IMR-90 (cell line): Measurements from ENCODE around the gene SLC18A2. TPM values are rescaled to one million over a fixed set of nuclear protein-coding genes. Genes with fewer than 3 reads are reported as not detected.

ENCODE experiments used
- ATAC-seq: fragments of 200-7000 bp; cut with Tn5 transposase; 2 replicates; pipeline ENCODE4 v1.9.1; 2020; ENCODE audit warnings: low read depth, mild to moderate bottlenecking, moderate library complexity
- BruUV-seq: library from RNA; stranded (reverse); fragments of 400-500 nt; replicated peaks from 2 replicates; lab custom pipeline; 2021; lab: Mats Ljungman, UMichigan
- CTCF ChIA-PET: fragments of 300-600 bp; formaldehyde crosslinking; extraction: SDS; loops from one replicate; lab custom pipeline; 2021; ENCODE audit warnings: antibody characterized with exemption; lab: Yijun Ruan, JAX
- POLR2A ChIA-PET: fragments of 300-600 bp; sonication (Branson Sonifier 250); formaldehyde crosslinking; loops from one replicate; lab custom pipeline; 2022; ENCODE audit warnings: antibody characterized with exemption; ENCODE audit not compliant: unreplicated experiment; lab: Charles Lee
- DNase-seq: peaks from one replicate; pipeline ENCODE4 v3.0.0; 2013
- H2AFZ ChIP-seq: replicated peaks from 2 replicates; pipeline ENCODE3; 2013; ENCODE audit warnings: low read length, mild to moderate bottlenecking; ENCODE audit not compliant: poor library complexity
- H2AK5ac ChIP-seq: 2 replicates; pipeline ENCODE4 v1.6.1; 2013; ENCODE audit warnings: low read depth, low read length, inconsistent platforms
- H2AK9ac ChIP-seq: replicated peaks from 2 replicates; pipeline ENCODE3; 2013; ENCODE audit warnings: mild to moderate bottlenecking, low read depth, low read length, moderate library complexity; ENCODE audit not compliant: poor library complexity
- H2BK120ac ChIP-seq: 2 replicates; pipeline ENCODE4 v1.6.1; 2013; ENCODE audit warnings: low read depth, low read length, inconsistent platforms
- H2BK15ac ChIP-seq: 3 replicates; pipeline ENCODE4 v1.6.1; 2013; ENCODE audit warnings: low read depth, low read length, inconsistent platforms
- H2BK20ac ChIP-seq: 2 replicates; pipeline ENCODE4 v1.6.1; 2013; ENCODE audit warnings: low read depth, mild to moderate bottlenecking, inconsistent platforms, low read length, moderate library complexity
- H2BK5ac ChIP-seq: 2 replicates; pipeline ENCODE4 v1.6.1; 2013; ENCODE audit warnings: mild to moderate bottlenecking, low read depth, low read length, inconsistent platforms; ENCODE audit not compliant: poor library complexity, severe bottlenecking
- H3K14ac ChIP-seq: replicated peaks from 2 replicates; pipeline ENCODE4 v1.6.1; 2013; ENCODE audit warnings: low read depth, low read length, inconsistent platforms
- H3K18ac ChIP-seq: 2 replicates; pipeline ENCODE4 v1.6.1; 2013; ENCODE audit warnings: low read depth, low read length, control low read depth
- H3K23ac ChIP-seq: 2 replicates; pipeline ENCODE4 v1.6.1; 2013; ENCODE audit warnings: low read depth, low read length, inconsistent platforms
- H3K27ac ChIP-seq: 2 replicates; pipeline ENCODE4 v1.5.1; 2013; ENCODE audit warnings: mild to moderate bottlenecking, control low read depth, low read length; ENCODE audit not compliant: insufficient read depth
- H3K27me3 ChIP-seq: 2 replicates; pipeline ENCODE4 v1.6.1; 2013; ENCODE audit warnings: low read length; ENCODE audit not compliant: control insufficient read depth, insufficient read depth
- H3K36me3 ChIP-seq: 2 replicates; pipeline ENCODE4 v1.6.1; 2013; ENCODE audit warnings: low read length, mixed read lengths; ENCODE audit not compliant: control insufficient read depth, insufficient read depth
- H3K4ac ChIP-seq: 2 replicates; pipeline ENCODE4 v1.6.1; 2013; ENCODE audit warnings: low read depth, low read length, inconsistent platforms
- H3K4me1 ChIP-seq: 2 replicates; pipeline ENCODE4 v1.6.1; 2013; ENCODE audit warnings: low read length, mixed read lengths; ENCODE audit not compliant: control insufficient read depth, insufficient read depth
- H3K4me2 ChIP-seq: 2 replicates; pipeline ENCODE4 v1.6.1; 2013; ENCODE audit warnings: low read depth, mild to moderate bottlenecking, control low read depth, low read length, moderate library complexity
- H3K4me3 ChIP-seq: 2 replicates; pipeline ENCODE4 v1.5.1; 2013; ENCODE audit warnings: low read depth, mild to moderate bottlenecking, control low read depth, low read length, moderate library complexity; ENCODE audit not compliant: insufficient read depth
- H3K56ac ChIP-seq: 2 replicates; pipeline ENCODE4 v1.6.1; 2013; ENCODE audit warnings: low read length, inconsistent platforms; ENCODE audit not compliant: insufficient read depth; ENCODE audit errors: extremely low read depth
- H3K79me1 ChIP-seq, 2 experiments: 2 replicates each; pipeline ENCODE4 v1.6.1; 2013; ENCODE audit warnings: low read length in 2 of 2, inconsistent platforms in 1 of 2, low read depth in 1 of 2
- H3K9ac ChIP-seq: 2 replicates; pipeline ENCODE4 v1.6.1; 2013; ENCODE audit warnings: low read depth, low read length, control low read depth
- H3K9me1 ChIP-seq: 2 replicates; pipeline ENCODE4 v1.6.1; 2013; ENCODE audit warnings: low read length, inconsistent platforms; ENCODE audit not compliant: insufficient read depth
- H3K9me3 ChIP-seq: 2 replicates; pipeline ENCODE4 v1.6.1; 2013; ENCODE audit warnings: low read length; ENCODE audit not compliant: control insufficient read depth, insufficient read depth
- H4K20me1 ChIP-seq: 2 replicates; pipeline ENCODE4 v1.6.1; 2013; ENCODE audit warnings: low read length, inconsistent platforms; ENCODE audit not compliant: insufficient read depth
- H4K5ac ChIP-seq: 2 replicates; pipeline ENCODE4 v1.6.1; 2013; ENCODE audit warnings: mild to moderate bottlenecking, low read depth, low read length, control low read depth
- H4K8ac ChIP-seq, 2 experiments: 2 replicates each; pipeline ENCODE4 v1.6.1; 2013; ENCODE audit warnings: low read depth in 2 of 2, low read length in 2 of 2, control low read depth in 1 of 2, inconsistent platforms in 1 of 2
- H4K91ac ChIP-seq: 2 replicates; pipeline ENCODE4 v1.6.1; 2013; ENCODE audit warnings: low read depth, low read length, inconsistent platforms; ENCODE audit not compliant: insufficient read depth
- MAFK ChIP-seq: IDR thresholded peaks from 2 replicates; pipeline ENCODE4 v1.6.1; 2012; ENCODE audit warnings: low read depth, low read length, improper control_type of control experiment
- RFX5 ChIP-seq: IDR thresholded peaks from 2 replicates; pipeline ENCODE4 v1.8.0; 2012; ENCODE audit warnings: low read depth, mild to moderate bottlenecking, low read length, moderate library complexity
- WGBS, 2 experiments: methylation state at CpG; one replicate each; pipeline versions ENCODE4 v1.1.5 to v1.1.7; 2013; ENCODE audit warnings: missing lambda C conversion rate in 2 of 2; ENCODE audit not compliant: insufficient read length in 1 of 2; ENCODE audit errors: extremely low coverage in 2 of 2; 5-methylcytosine and 5-hydroxymethylcytosine counted together
- dilution Hi-C: fragments of 300-500 bp; cut with HindIII; formaldehyde crosslinking; loops from one replicate; pipeline ENCODE4 v1.14.3; 2018; ENCODE audit warnings: low sequenced_read_pairs; ENCODE audit not compliant: unreplicated experiment
- in situ Hi-C: fragments of 300-500 bp; cut with MboI; formaldehyde crosslinking; loops from 3 replicates; pipeline ENCODE4 v1.14.3; 2019; ENCODE audit warnings: low sequenced_read_pairs, inconsistent platforms, mixed read lengths
- intact Hi-C: fragments of 100-400 bp; cut with micrococcal nuclease; formaldehyde crosslinking; loops from 2 replicates; pipeline ENCODE4 v1.10.0; 2022
- polyA plus RNA-seq, 3 experiments: library from polyadenylated mRNA; depleted of rRNA; stranded (reverse); fragments of >200 nt; gene quantifications; 2 replicates each; pipeline ENCODE4 v1.2.3, GENCODE V29; 2012; ENCODE audit warnings: low replicate concordance in 1 of 3
- total RNA-seq: library from RNA; depleted of rRNA; stranded (reverse); fragments of >200 nt; gene quantifications from 2 replicates; pipeline ENCODE4 v1.2.3, GENCODE V29; 2012

The SLC18A2 gene
- total and polyA plus RNA-seq, 2 of the 4 experiments (the other 2 are of a cell fraction), result not detected

- no peak overlapping the region for H3K4me2 ChIP-seq
- H3K79me1 ChIP-seq, result no peaks in the 10 kb centered on the region
- no peak overlapping the region for H3K23ac ChIP-seq
- no peaks in the 10 kb centered on the region for H3K9me3 ChIP-seq
- no peak overlapping the region for H4K5ac ChIP-seq
- H4K20me1 ChIP-seq, result no peaks in the 10 kb centered on the region
- H2BK15ac ChIP-seq, result no peak overlapping the region
- no peak overlapping the region for H2BK120ac ChIP-seq
- no peak overlapping the region for H4K91ac ChIP-seq
- H2BK20ac ChIP-seq, result no peak overlapping the region
- no peak overlapping the region for H3K18ac ChIP-seq
- in situ Hi-C loops, result no loop called here
- no peak overlapping the region for H2AK5ac ChIP-seq
- WGBS, 2 experiments, result no CpG with 5 or more reads among the region's 2 CpGs
- no peak overlapping the region for H2AK9ac ChIP-seq
- intact Hi-C loops, result no loop called here
- H3K4ac ChIP-seq, result no peak overlapping the region
- H3K4me1 ChIP-seq, result no peaks in the 10 kb centered on the region
- no peak overlapping the region for H3K9ac ChIP-seq
- no peak overlapping the region for H3K4me3 ChIP-seq
- no peaks in the 10 kb centered on the region for H3K36me3 ChIP-seq
- POLR2A ChIA-PET, result interaction anchor here (0.7 kb wide), 1 partner anchor 11 kb away, joined by 3 read pairs; no protein-coding TSS in a partner anchor
- H3K56ac ChIP-seq, result no peak overlapping the region
- dilution Hi-C loops, result no loop called here
- CTCF ChIA-PET, result no interaction called here
- H3K27ac ChIP-seq, result no peak overlapping the region
- H3K27me3 ChIP-seq, result no peaks in the 10 kb centered on the region; the same call in 1 of the 2 replicates
- TF ChIP-seq MAFK, result peak; percentile 73
- TF ChIP-seq RFX5, result no peak
- ATAC-seq (no peak), DNase-seq (no peak)
- no peak overlapping the region for H3K14ac ChIP-seq
- no peak overlapping the region for H4K8ac ChIP-seq
- no peak overlapping the region for H2AFZ ChIP-seq
- no TSS peak for BruUV-seq
- H3K9me1 ChIP-seq, result no peaks in the 10 kb centered on the region; the same call in 1 of the 2 replicates
- H2BK5ac ChIP-seq, result no peak overlapping the region
Observed at GRCh38 chr10:117266812-117267211, 25.9 kb downstream of the SLC18A2 start.
